Ectodermal cell (in vitro differentiated cells): Measurements from ENCODE around the gene P3H3.
A peak's percentile ranks its signal among the peaks of the same experiment; 100 is the strongest.
"Not testable (repeated sequence)": the region's sequence is repeated elsewhere in the genome, so short reads cannot be mapped to it uniquely, and the experiment has no call there.

Experiments
- H3K27ac ChIP-seq: 2 replicates; pipeline ENCODE4 v1.7.0; 2013; ENCODE audit warnings: mild to moderate bottlenecking, low read depth, low read length; ENCODE audit not compliant: insufficient read depth, poor library complexity, severe bottlenecking
- H3K27me3 ChIP-seq: 2 replicates; pipeline ENCODE4 v1.7.0; 2013; ENCODE audit warnings: mild to moderate bottlenecking, low read length; ENCODE audit not compliant: insufficient read depth, control insufficient read depth, poor library complexity, severe bottlenecking
- H3K36me3 ChIP-seq: one replicate; pipeline ENCODE4 v1.7.0; 2013; ENCODE audit warnings: low read length; ENCODE audit not compliant: control insufficient read depth, insufficient read depth
- H3K4me1 ChIP-seq: one replicate; pipeline ENCODE4 v1.7.0; 2013; ENCODE audit warnings: low read length; ENCODE audit not compliant: control insufficient read depth, insufficient read depth
- H3K4me3 ChIP-seq: 2 replicates; pipeline ENCODE4 v1.7.0; 2013; ENCODE audit warnings: low read depth, low read length, control low read depth; ENCODE audit not compliant: insufficient read depth
- H3K9me3 ChIP-seq: 2 replicates; pipeline ENCODE4 v1.7.0; 2013; ENCODE audit warnings: mild to moderate bottlenecking, low read length, moderate library complexity; ENCODE audit not compliant: control insufficient read depth
- WGBS, 2 experiments: methylation state at CpG; one replicate each; pipeline ENCODE4 v1.1.7; 2013; ENCODE audit warnings: missing lambda C conversion rate in 2 of 2; 5-methylcytosine and 5-hydroxymethylcytosine counted together

The P3H3 gene

GRCh38 chr12:6872073-6873048 is 44.2 kb downstream of the P3H3 start:
- no peaks in the 10 kb centered on the region for H3K27me3 ChIP-seq
- WGBS, 2 experiments: 7 to 8% methylated on average over 40 of the region's 40 CpGs

GRCh38 chr12:6873094-6874014 is 45.1 kb downstream of the P3H3 start, which contains the start of gene SPSB2:
SPSB2 (minus strand) TSS chr12:6873303; CDS start chr12:6872901, 402 bp downstream.
- H3K27me3 ChIP-seq: no peaks in the 10 kb centered on the region
- no peaks in the 10 kb centered on the region for H3K9me3 ChIP-seq
- peak within 1 kb of the TSS; percentile 82 for H3K27ac ChIP-seq
- peaks cover 5% of the 10 kb centered on the region for H3K4me1 ChIP-seq
- H3K36me3 ChIP-seq: peaks cover 20% of the 10 kb centered on the region
- 1% methylated on average over 66 of the region's 66 CpGs for WGBS, 2 experiments
- peak within 1 kb of the TSS; percentile 62 for H3K4me3 ChIP-seq

More at GRCh38 chr12:6872073-6873048, 44.2 kb downstream of the P3H3 start:
- no peaks in the 10 kb centered on the region for H3K9me3 ChIP-seq
- peaks cover 5% of the 10 kb centered on the region for H3K4me1 ChIP-seq
- H3K4me3 ChIP-seq: peak overlapping the region; percentile 62
- peaks cover 20% of the 10 kb centered on the region for H3K36me3 ChIP-seq
- peak overlapping the region; percentile 30 for H3K27ac ChIP-seq

- H3K4me1 ChIP-seq, H3K27me3 ChIP-seq, H3K9me3 ChIP-seq: not testable (repeated sequence)
- 68 to 70% methylated on average over 9 of the region's 9 CpGs for WGBS, 2 experiments
- peaks cover 20% of the 10 kb centered on the region for H3K36me3 ChIP-seq
- H3K4me3 ChIP-seq: peak overlapping the region; percentile 62
- H3K27ac ChIP-seq: peak overlapping the region; percentile 82
These were observed 45.8 kb downstream of the P3H3 start for GRCh38 chr12:6874015-6874368.

GRCh38 chr12:6879824-6880223 is 51.6 kb downstream of the P3H3 start:
- WGBS, 2 experiments: 92 to 94% methylated on average over 10 to 11 of the region's 11 CpGs
- H3K27ac ChIP-seq, H3K36me3 ChIP-seq, H3K4me3 ChIP-seq, H3K9me3 ChIP-seq, H3K4me1 ChIP-seq, H3K27me3 ChIP-seq: not testable (repeated sequence)

GRCh38 chr12:6883252-6883651 is 55.0 kb downstream of the P3H3 start:
- H3K9me3 ChIP-seq: no peaks in the 10 kb centered on the region
- 90 to 96% methylated on average over 5 of the region's 5 CpGs for WGBS, 2 experiments

GRCh38 chr12:6883683-6884082 is 55.5 kb downstream of the P3H3 start:
- Histone ChIP-seq H3K4me3 (no peak overlapping the region), H3K27me3 (no peaks in the 10 kb centered on the region), H3K9me3 (no peaks in the 10 kb centered on the region), H3K4me1 (peaks cover 6% of the 10 kb centered on the region), H3K27ac (no peak overlapping the region), H3K36me3 (no peaks in the 10 kb centered on the region)
- WGBS, 2 experiments: 95 to 97% methylated on average over 11 of the region's 11 CpGs

More at GRCh38 chr12:6883252-6883651, 55.0 kb downstream of the P3H3 start:
- H3K4me3 ChIP-seq: no peak overlapping the region
- peaks cover 6% of the 10 kb centered on the region for H3K4me1 ChIP-seq
- no peaks in the 10 kb centered on the region for H3K27me3 ChIP-seq
- no peak overlapping the region for H3K27ac ChIP-seq
- H3K36me3 ChIP-seq: no peaks in the 10 kb centered on the region

- Histone ChIP-seq H3K9me3 (no peaks in the 10 kb centered on the region), H3K27ac (no peak overlapping the region), H3K36me3 (no peaks in the 10 kb centered on the region), H3K27me3 (no peaks in the 10 kb centered on the region), H3K4me3 (no peak overlapping the region), H3K4me1 (peaks cover 6% of the 10 kb centered on the region)
- WGBS, 2 experiments: 83 to 86% methylated on average over 22 of the region's 22 CpGs
These were observed 56.3 kb downstream of the P3H3 start for GRCh38 chr12:6884539-6884938.

- not testable (repeated sequence) for H3K36me3 ChIP-seq, H3K27ac ChIP-seq, H3K4me1 ChIP-seq, H3K4me3 ChIP-seq, H3K9me3 ChIP-seq, H3K27me3 ChIP-seq
- 37 to 44% methylated on average over 11 of the region's 15 CpGs for WGBS, 2 experiments
These were observed 58.2 kb downstream of the P3H3 start for GRCh38 chr12:6886206-6886999.

GRCh38 chr12:6887460-6887859 is 59.3 kb downstream of the P3H3 start:
- Histone ChIP-seq H3K4me3 (no peak overlapping the region), H3K4me1 (peaks cover 6% of the 10 kb centered on the region), H3K27ac (no peak overlapping the region), H3K9me3 (no peaks in the 10 kb centered on the region), H3K36me3 (no peaks in the 10 kb centered on the region), H3K27me3 (no peaks in the 10 kb centered on the region)
- 88 to 91% methylated on average over 8 of the region's 8 CpGs for WGBS, 2 experiments
